Measurements from ENCODE around the gene KCNH3.

DNA sequence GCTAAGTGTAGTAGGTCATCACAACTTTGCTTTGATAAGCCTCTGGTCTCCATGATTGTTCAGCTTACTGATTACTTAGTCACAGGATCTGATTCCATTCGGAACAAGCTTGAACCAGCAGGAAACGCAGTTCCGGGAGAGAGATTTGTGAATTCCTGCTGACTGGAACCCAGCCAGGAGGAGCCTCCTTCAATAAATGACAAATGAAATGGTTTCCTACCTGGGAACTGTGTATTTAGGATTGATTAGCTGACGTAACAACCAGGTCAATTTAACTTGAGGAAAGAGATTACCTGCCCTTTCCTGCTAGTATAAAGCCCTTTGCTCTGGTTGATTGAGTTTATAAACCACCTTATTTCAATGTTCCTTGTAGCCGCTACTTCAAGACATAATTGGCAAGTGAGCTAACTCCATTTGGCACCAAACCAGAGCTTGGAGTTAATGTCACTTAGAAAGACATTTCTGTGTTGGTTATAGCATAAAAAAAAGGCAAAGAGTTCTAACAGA is 35.1 kb upstream of the KCNH3 start:
- TF ChIP-seq EZH2phosphoT487 (IDR thresholded peaks at IDR 0.05; ENCODE audit: borderline replicate concordance), result no peak
- TF ChIP-seq, protein P1, sequence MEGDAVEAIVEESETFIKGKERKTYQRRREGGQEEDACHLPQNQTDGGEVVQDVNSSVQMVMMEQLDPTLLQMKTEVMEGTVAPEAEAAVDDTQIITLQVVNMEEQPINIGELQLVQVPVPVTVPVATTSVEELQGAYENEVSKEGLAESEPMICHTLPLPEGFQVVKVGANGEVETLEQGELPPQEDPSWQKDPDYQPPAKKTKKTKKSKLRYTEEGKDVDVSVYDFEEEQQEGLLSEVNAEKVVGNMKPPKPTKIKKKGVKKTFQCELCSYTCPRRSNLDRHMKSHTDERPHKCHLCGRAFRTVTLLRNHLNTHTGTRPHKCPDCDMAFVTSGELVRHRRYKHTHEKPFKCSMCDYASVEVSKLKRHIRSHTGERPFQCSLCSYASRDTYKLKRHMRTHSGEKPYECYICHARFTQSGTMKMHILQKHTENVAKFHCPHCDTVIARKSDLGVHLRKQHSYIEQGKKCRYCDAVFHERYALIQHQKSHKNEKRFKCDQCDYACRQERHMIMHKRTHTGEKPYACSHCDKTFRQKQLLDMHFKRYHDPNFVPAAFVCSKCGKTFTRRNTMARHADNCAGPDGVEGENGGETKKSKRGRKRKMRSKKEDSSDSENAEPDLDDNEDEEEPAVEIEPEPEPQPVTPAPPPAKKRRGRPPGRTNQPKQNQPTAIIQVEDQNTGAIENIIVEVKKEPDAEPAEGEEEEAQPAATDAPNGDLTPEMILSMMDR (conservative IDR thresholded peaks at IDR 0.05; ENCODE audit: low read length), result no peak
